ENCODE measurements around the gene USH2A. TPM values are rescaled to one million over a fixed set of nuclear protein-coding genes. Genes with fewer than 3 reads are reported as not detected.

Gene USH2A
- total RNA-seq, 2 donors from 2014 or later = 0.74 TPM; not detected in 1

- H3K9me3 ChIP-seq = no peaks in the 10 kb centered on the region
- no peak overlapping the region for H3K4me3 ChIP-seq
- 58% methylated on average over 1 of the region's 1 CpG for WGBS
- TF ChIP-seq CTCF (IDR thresholded peaks at IDR 0.05) (no peak), POLR2A (IDR thresholded peaks at IDR 0.05) (no peak), POLR2AphosphoS5 (IDR thresholded peaks at IDR 0.05) (no peak)
- H3K27ac ChIP-seq = no peak overlapping the region
- H3K36me3 ChIP-seq = no peaks in the 10 kb centered on the region
- no peaks in the 10 kb centered on the region for H3K27me3 ChIP-seq (replicated peaks; ENCODE audit: insufficient read depth)
- no peaks in the 10 kb centered on the region for H3K4me1 ChIP-seq (replicated peaks)
- no peak for DNase-seq (ENCODE audit: low spot score)
- intact Hi-C loops (cut with DNase I) = no loop called here
Observed at GRCh38 chr1:215772151-215772550, 651.1 kb downstream of the USH2A start.

- 84% methylated on average over 4 of the region's 4 CpGs for WGBS
Observed at GRCh38 chr1:215768303-215768702, 654.9 kb downstream of the USH2A start.

GRCh38 chr1:215767761-215768160, 655.5 kb downstream of the USH2A start:
- no peaks in the 10 kb centered on the region for H3K4me1 ChIP-seq (replicated peaks)

More at GRCh38 chr1:215768303-215768702, 654.9 kb downstream of the USH2A start:
- no peaks in the 10 kb centered on the region for H3K9me3 ChIP-seq
- H3K27me3 ChIP-seq (replicated peaks; ENCODE audit: insufficient read depth) = no peaks in the 10 kb centered on the region
- H3K36me3 ChIP-seq = no peaks in the 10 kb centered on the region
- no peak for DNase-seq (ENCODE audit: low spot score)
- no peak overlapping the region for H3K4me3 ChIP-seq
- H3K4me1 ChIP-seq (replicated peaks) = no peaks in the 10 kb centered on the region
- intact Hi-C loops (cut with DNase I) = no loop called here
- no peak for TF ChIP-seq CTCF (IDR thresholded peaks at IDR 0.05)
- no peak for TF ChIP-seq POLR2A (IDR thresholded peaks at IDR 0.05)
- TF ChIP-seq POLR2AphosphoS5 (IDR thresholded peaks at IDR 0.05) = no peak
- H3K27ac ChIP-seq = no peak overlapping the region

GRCh38 chr1:215766521-215766920, 656.7 kb downstream of the USH2A start:
- WGBS = 80% methylated on average over 1 of the region's 1 CpG
- DNase-seq (ENCODE audit: low spot score) = no peak
- no peaks in the 10 kb centered on the region for H3K9me3 ChIP-seq
- H3K27me3 ChIP-seq (replicated peaks; ENCODE audit: insufficient read depth) = no peaks in the 10 kb centered on the region
- no peak overlapping the region for H3K27ac ChIP-seq
- H3K4me1 ChIP-seq (replicated peaks) = no peaks in the 10 kb centered on the region
- TF ChIP-seq CTCF (IDR thresholded peaks at IDR 0.05) (no peak), POLR2A (IDR thresholded peaks at IDR 0.05) (no peak), POLR2AphosphoS5 (IDR thresholded peaks at IDR 0.05) (no peak)
- intact Hi-C loops (cut with DNase I) = no loop called here
- H3K36me3 ChIP-seq = no peaks in the 10 kb centered on the region
- H3K4me3 ChIP-seq = no peak overlapping the region

More at GRCh38 chr1:215767761-215768160, 655.5 kb downstream of the USH2A start:
- Histone ChIP-seq H3K36me3 (no peaks in the 10 kb centered on the region), H3K9me3 (no peaks in the 10 kb centered on the region), H3K27ac (no peak overlapping the region), H3K27me3 (replicated peaks; ENCODE audit: insufficient read depth) (no peaks in the 10 kb centered on the region), H3K4me3 (no peak overlapping the region)
- WGBS = 79% methylated on average over 2 of the region's 2 CpGs
- DNase-seq (ENCODE audit: low spot score) = no peak
- intact Hi-C loops (cut with DNase I) = no loop called here
- TF ChIP-seq CTCF (IDR thresholded peaks at IDR 0.05) (no peak), POLR2A (IDR thresholded peaks at IDR 0.05) (no peak), POLR2AphosphoS5 (IDR thresholded peaks at IDR 0.05) (no peak)

GRCh38 chr1:215765833-215766232, 657.4 kb downstream of the USH2A start:
- Histone ChIP-seq H3K4me3 (no peak overlapping the region), H3K4me1 (replicated peaks) (no peaks in the 10 kb centered on the region), H3K27ac (no peak overlapping the region), H3K27me3 (replicated peaks; ENCODE audit: insufficient read depth) (no peaks in the 10 kb centered on the region), H3K36me3 (no peaks in the 10 kb centered on the region), H3K9me3 (no peaks in the 10 kb centered on the region)
- DNase-seq (ENCODE audit: low spot score) = no peak
- intact Hi-C loops (cut with DNase I) = no loop called here
- 92% methylated on average over 1 of the region's 1 CpG for WGBS
- TF ChIP-seq POLR2AphosphoS5 (IDR thresholded peaks at IDR 0.05) (no peak), POLR2A (IDR thresholded peaks at IDR 0.05) (no peak)

Measured in prostate gland (tissue), 2 donors.